ENCODE data around the gene OPRL1.

GRCh38 chr20:64080813-64081623 lies 1.1 kb downstream of the OPRL1 start:
- TF ChIP-seq CTCF (IDR thresholded peaks at IDR 0.05) (no peak), EP300 (IDR thresholded peaks at IDR 0.05; ENCODE audit: low read depth) (no peak)
